Pons (tissue), 1 donor: ENCODE measurements around the gene GRIK5.
A peak's percentile ranks its signal among the peaks of the same experiment; 100 is the strongest.

ENCODE experiments used
- DNase-seq: peaks from one replicate; pipeline ENCODE4 v3.0.0-alpha.2; 2016; ENCODE audit warnings: low spot score

Gene GRIK5

GRCh38 chr19:42076380-42076944 lies 6.5 kb upstream of the GRIK5 start:
- no peak for DNase-seq

- peak; percentile 99 for DNase-seq
Measured at GRCh38 chr19:42075616-42076379, 5.8 kb upstream of the GRIK5 start, which contains the start of gene ZNF574. TSS of gene ZNF574 (plus strand) at chr19:42076166. CDS start at chr19:42078607, 2,441 bp downstream.

GRCh38 chr19:42075364-42075615 lies 5.3 kb upstream of the GRIK5 start:
- DNase-seq: no peak

GRCh38 chr19:42074513-42075363 lies 4.7 kb upstream of the GRIK5 start:
- no peak for DNase-seq

GRCh38 chr19:42071247-42071646 lies 1.2 kb upstream of the GRIK5 start:
- no peak for DNase-seq

GRCh38 chr19:42068756-42069571 lies 1.0 kb downstream of the GRIK5 start:
- DNase-seq: no peak

GRCh38 chr19:42068361-42068755 lies 1.6 kb downstream of the GRIK5 start:
- no peak for DNase-seq

GRCh38 chr19:42067315-42067888 lies 2.6 kb downstream of the GRIK5 start:
- no peak for DNase-seq

- peak; percentile 16 for DNase-seq
Measured at GRCh38 chr19:42066075-42066754, 3.8 kb downstream of the GRIK5 start.

- DNase-seq: no peak
Measured at GRCh38 chr19:42065511-42065910, 4.5 kb downstream of the GRIK5 start.

GRCh38 chr19:42065051-42065450 lies 5.0 kb downstream of the GRIK5 start:
- DNase-seq: no peak

GRCh38 chr19:42064432-42064831 lies 5.6 kb downstream of the GRIK5 start:
- no peak for DNase-seq

- DNase-seq: no peak
Measured at GRCh38 chr19:42062381-42062780, 7.6 kb downstream of the GRIK5 start.

- no peak for DNase-seq
Measured at GRCh38 chr19:42060117-42060516, 9.9 kb downstream of the GRIK5 start.

GRCh38 chr19:42059196-42059595 lies 10.8 kb downstream of the GRIK5 start:
- no peak for DNase-seq

GRCh38 chr19:42057846-42058245 lies 12.2 kb downstream of the GRIK5 start:
- DNase-seq: no peak

- DNase-seq: no peak
Measured at GRCh38 chr19:42054205-42054604, 15.8 kb downstream of the GRIK5 start.

- DNase-seq: no peak
Measured at GRCh38 chr19:42053037-42053935, 16.7 kb downstream of the GRIK5 start.

- DNase-seq: no peak
Measured at GRCh38 chr19:42052241-42052863, 17.7 kb downstream of the GRIK5 start.
